Measurements from ENCODE around the gene RFTN1.

RFTN1 gene

DNA sequence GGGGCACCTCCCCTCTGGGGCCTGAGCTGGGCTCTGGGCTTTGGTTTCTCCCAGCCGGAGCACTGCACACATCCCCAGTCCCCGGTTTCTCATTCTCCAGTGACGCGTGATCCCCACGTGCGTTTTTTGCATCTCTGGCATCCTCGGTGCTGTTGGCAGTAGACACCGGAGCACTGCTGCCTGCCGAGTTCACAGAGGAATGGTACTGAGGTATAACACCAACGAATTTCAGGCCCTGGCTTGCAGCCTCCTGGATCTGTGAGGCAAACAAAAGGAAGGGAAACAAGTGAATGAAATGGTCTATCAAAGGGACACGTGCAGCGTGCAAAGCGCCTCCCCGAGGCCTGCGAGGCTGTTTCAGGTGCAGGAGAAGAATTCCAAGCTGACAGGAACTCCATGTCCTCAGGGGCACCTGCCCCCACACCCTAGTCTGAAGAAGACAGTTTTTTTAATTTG is 135.6 kb downstream of the RFTN1 start:
- no peak for DNase-seq (ENCODE audit: low read depth in 2 of 2)

DNA sequence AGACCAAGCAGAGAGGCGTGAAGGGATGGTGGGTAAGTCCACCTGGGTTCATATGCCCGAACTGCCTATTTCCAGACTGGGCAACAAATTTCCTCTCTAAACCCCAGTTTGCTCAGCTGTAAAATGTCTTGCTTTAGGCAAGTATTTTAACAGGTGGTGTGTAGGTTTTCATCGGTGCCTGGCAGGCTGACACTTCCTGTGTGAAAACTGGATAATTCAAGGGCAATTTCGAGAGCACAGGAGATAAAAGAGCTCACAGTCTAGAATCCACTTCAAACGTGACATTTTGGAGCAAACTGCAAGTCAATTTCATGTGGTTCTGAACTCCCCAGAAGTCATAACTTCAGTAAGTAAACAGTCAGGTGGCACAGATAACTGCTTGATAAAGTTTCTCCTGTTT is 136.3 kb downstream of the RFTN1 start:
- no peak for DNase-seq (ENCODE audit: low read depth in 2 of 2)

GRCh38 chr3:16375891-16376290 is 137.6 kb downstream of the RFTN1 start:
- DNase-seq (ENCODE audit: low read depth in 2 of 2): no peak

DNA sequence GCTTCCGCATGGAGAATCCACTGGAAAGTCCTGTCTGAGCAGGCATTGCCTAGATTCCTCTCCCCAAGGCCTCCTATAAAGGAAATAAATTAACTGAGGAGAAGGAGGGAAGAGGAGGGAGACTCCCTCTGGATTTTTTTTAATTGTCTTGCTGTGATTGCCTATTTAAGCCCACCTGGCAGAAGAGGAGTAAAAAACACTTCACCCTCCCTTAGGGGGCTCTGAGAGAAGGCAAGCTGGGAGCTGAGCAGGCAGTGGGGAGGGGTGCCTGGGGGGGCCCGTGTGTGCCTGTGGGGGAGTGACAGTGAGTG is 138.6 kb downstream of the RFTN1 start:
- no peak for DNase-seq (ENCODE audit: low read depth in 2 of 2)

GRCh38 chr3:16374047-16374934 is 139.2 kb downstream of the RFTN1 start:
- no peak for DNase-seq (ENCODE audit: low read depth in 2 of 2)

DNA sequence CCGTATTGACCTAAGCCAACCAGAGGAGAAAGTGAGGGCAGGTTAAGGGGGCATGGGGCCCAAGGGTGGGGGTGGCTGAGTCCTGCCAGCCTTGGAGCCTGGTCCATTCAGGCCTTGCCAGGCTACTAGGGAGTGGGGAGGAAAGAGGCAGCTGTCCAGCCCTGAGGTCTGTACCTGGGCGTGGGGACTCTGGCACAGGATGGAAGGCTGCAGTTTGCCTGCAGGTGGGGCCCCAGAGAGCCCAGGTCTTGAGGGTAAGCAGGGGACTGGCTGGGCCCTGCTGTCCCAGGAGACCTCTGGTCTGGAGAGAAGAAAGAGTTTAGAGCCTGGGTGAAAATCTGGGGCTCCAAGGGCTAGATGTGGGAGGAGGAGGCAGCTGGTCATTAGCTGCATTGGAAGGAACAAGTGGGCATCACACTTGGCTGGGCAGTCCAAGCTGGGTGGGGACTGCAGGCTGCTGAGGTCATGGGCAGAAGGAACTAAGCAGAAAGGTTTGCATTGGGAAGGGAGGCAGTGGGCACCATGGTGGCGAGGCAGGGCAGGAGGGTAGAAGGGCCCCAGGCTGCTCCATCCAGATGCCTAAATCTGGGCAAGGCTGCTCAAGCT is 140.1 kb downstream of the RFTN1 start:
- DNase-seq (ENCODE audit: low read depth in 2 of 2): no peak

GRCh38 chr3:16372362-16373292 is 140.9 kb downstream of the RFTN1 start:
- no peak for DNase-seq (ENCODE audit: low read depth in 2 of 2)

DNA sequence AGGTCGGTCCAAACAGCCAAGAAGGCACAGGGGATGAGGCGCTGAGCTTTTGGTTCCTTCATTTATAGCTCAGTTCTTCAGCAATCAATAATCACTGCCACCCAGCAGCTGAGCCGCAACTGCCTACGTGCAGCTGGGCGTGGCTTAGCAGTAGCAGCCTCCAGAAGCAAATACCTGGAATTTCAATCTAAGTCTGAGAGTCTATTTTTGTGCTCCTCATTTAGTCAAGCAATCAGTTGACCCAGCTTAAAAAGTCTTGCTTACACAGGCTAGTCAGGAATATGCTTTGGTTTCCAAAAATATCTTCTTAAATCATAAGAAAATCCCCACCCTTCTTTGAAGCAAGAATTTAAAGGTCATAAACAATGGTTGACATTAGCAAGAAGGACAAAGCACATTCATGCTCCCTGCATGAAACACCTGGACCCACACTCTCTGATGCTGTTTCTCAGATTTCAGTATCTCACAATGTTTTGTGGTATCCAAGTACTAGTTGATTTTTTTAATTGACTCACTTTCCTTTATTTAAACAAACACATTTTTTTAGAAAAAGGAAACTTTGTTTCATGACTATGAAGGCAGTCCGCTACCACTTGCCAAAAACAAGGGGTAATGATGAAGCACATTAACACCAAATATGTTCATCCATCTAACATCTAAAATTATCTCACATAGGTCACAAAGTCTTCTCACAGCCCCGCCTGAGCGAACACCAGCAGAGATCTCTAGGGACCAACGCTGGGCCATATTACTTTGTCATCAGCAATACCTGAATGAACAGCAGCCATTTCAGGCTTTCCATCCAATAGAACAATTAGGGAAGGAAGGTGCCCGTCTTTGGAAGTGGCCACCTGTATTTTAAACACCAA is 142.4 kb downstream of the RFTN1 start:
- no peak for DNase-seq (ENCODE audit: low read depth in 2 of 2)

DNA sequence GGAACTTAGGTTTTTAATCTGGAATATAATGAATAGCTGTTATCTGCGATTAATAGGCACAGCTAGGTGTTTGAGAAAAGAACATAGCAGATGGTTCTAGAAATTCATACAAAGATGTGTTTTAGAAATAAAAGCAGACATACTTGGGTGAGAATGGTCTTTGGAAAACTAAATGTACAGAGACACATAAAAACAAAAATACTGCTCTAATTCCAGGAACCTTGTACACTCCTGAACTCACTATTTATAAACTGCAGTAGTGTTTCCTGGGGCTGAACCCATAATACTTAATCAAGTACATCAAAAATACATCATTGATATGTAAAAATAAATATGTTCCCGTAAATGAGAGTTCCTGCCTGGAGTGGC is 143.0 kb downstream of the RFTN1 start:
- no peak for DNase-seq (ENCODE audit: low read depth in 2 of 2)

- no peak for DNase-seq (ENCODE audit: low read depth in 2 of 2)
Observed at GRCh38 chr3:16369885-16370284, 143.6 kb downstream of the RFTN1 start.

- no peak for DNase-seq (ENCODE audit: low read depth in 2 of 2)
Observed at GRCh38 chr3:16369276-16369675, 144.2 kb downstream of the RFTN1 start.

DNA sequence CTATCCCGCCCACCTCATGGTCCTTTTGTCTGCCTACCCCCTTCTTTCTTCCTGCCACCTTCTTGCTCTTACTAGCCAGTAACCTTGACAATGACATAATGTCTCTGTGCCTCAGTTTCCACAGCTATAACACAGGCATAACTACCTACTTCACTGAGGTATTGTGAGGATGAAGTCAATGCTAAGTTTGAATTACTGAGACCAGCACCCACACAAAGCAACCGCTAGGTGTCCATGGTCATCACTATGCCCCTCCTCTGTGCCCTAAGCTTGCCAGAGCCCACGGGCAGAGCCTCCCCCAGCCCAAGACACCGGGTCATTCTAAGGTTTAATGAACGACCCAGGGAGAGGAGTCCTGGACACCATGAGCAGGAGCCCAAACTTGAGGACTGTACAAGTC is 146.9 kb downstream of the RFTN1 start:
- no peak for DNase-seq (ENCODE audit: low read depth in 2 of 2)

GRCh38 chr3:16365491-16366128 is 147.9 kb downstream of the RFTN1 start:
- no peak for DNase-seq (ENCODE audit: low read depth in 2 of 2)

DNA sequence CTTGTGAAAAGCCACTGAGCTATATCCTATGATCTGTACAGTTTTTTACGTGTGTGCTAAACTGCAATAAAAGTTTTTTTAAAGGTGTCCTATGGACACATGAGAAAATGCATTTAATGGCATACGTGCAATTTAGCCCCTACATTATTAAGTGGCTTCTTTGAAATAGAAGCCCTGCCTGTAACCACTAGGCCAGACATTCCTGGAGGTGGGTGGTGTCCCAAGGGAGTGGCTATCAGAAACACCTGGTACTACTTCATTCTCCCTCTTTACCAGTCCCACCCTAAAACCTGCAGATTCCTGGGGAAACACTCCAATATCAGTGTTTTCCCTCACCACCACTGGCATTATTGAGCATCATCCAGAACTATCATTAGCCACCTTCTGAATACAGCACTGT is 148.5 kb downstream of the RFTN1 start:
- DNase-seq (ENCODE audit: low read depth in 2 of 2): no peak

GRCh38 chr3:16364323-16364722 is 149.2 kb downstream of the RFTN1 start:
- no peak for DNase-seq (ENCODE audit: low read depth in 2 of 2)

GRCh38 chr3:16363636-16364035 is 149.9 kb downstream of the RFTN1 start:
- DNase-seq (ENCODE audit: low read depth in 2 of 2): no peak

GRCh38 chr3:16362770-16363169 is 150.7 kb downstream of the RFTN1 start:
- DNase-seq (ENCODE audit: low read depth in 2 of 2): no peak

DNA sequence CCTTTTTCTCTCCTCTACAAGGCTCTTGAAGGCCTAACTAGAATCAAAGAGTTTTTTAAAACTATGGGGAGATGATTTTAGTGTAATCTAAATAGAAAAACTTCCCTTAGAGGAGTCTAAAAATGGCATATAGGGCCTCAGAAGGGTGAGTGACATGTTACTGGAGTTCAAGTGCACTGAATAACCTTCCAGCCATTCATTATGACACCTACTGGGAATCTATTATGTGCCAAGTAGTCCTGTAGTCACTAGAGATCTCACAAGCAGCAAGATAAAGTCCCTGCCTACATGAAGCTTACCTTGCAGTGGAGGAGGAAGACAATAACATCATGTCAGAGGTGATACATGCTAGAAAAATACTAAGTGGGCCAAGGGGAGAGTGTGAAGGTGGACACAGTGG is 152.4 kb downstream of the RFTN1 start:
- no peak for DNase-seq (ENCODE audit: low read depth in 2 of 2)

DNA sequence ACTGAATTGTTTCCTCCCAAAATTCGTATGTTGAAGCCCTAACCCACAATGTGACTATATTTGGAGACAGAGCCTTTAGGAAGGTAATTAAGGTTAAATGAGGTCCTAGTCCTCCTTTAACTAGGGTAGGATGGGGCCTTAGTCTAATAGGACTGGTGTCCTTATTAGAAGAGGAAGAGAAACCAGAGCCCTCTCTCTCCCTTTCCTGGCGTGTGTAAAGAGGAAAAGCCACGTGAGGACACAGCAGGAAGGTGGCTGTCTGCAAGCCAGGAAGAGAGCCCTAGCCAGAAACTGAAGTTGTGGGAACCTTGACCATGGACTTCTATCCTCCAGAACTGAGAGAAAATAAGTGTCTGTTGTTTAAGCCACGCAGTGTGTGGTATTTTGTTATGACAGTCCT is 154.2 kb downstream of the RFTN1 start:
- no peak for DNase-seq (ENCODE audit: low read depth in 2 of 2)

DNA sequence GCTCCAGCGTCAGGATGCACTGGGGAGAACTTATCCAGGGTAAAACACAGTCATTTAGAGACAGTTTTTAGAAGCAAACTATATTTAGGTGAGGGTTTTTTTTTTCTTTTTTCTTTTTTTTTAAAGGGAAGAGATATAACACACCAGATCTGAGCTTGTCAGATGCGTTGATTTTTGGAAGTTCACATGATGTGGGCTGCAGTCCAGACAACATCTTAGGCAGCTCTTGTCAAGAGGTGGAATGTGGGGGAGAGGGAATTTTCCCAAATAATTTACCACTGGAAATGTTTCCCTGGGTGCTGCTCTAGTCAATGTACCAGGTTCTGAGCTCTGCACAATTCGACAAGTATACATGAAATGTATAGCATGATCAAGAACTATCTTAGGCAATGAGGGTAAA is 155.2 kb downstream of the RFTN1 start:
- no peak for DNase-seq (ENCODE audit: low read depth in 2 of 2)

Measured in stimulated activated CD8-positive, alpha-beta memory T cell treated with anti-CD3 and anti-CD28 coated beads, Interleukin-15, amount 100 ng/mL, for 48 hours (primary cell).